Measurements from ENCODE around the gene KRTAP21-2. TPM values are rescaled to one million over a fixed set of nuclear protein-coding genes. Genes with fewer than 3 reads are reported as not detected.

The KRTAP21-2 gene
- total and polyA plus RNA-seq, 11 donors, result not detected

- TF ChIP-seq POLR2A (IDR thresholded peaks at IDR 0.05), result no peak
- TF ChIP-seq CTCF (IDR thresholded peaks at IDR 0.05), result no peak
- intact Hi-C loops (cut with DNase I), result no loop called here
- DNase-seq, result no peak
- H3K9me3 ChIP-seq, result peaks cover 0 to 13% (median 3%) of the 10 kb centered on the region in 12 donors
- no peaks in the 10 kb centered on the region for H3K36me3 ChIP-seq
- no peaks in the 10 kb centered on the region for H3K27me3 ChIP-seq
- no peak overlapping the region for H3K27ac ChIP-seq
- no peak for ATAC-seq
- H3K4me3 ChIP-seq, result no peak overlapping the region
- no peaks in the 10 kb centered on the region for H3K4me1 ChIP-seq
These were observed 39.6 kb downstream of the KRTAP21-2 start for GRCh38 chr21:30707409-30707808.

Other genes with a start within 250 kb of the KRTAP21-2 start
- gene KRTAP19-5, start 245.1 kb downstream of the KRTAP21-2 start, total RNA-seq, result not detected
- gene KRTAP19-5, start 245.1 kb downstream of the KRTAP21-2 start, polyA plus RNA-seq, result not detected
- not detected for gene KRTAP19-6, start 205.4 kb downstream of the KRTAP21-2 start, total RNA-seq
- not detected for gene KRTAP19-6, start 205.4 kb downstream of the KRTAP21-2 start, polyA plus RNA-seq
- not detected for gene KRTAP19-7, start 185.9 kb downstream of the KRTAP21-2 start, total RNA-seq
- gene KRTAP19-7, start 185.9 kb downstream of the KRTAP21-2 start, polyA plus RNA-seq, result not detected
- gene KRTAP22-2, start 156.9 kb downstream of the KRTAP21-2 start, total RNA-seq, result not detected
- not detected for gene KRTAP22-2, start 156.9 kb downstream of the KRTAP21-2 start, polyA plus RNA-seq
- not detected for gene KRTAP6-3, start 154.8 kb downstream of the KRTAP21-2 start, total RNA-seq
- not detected for gene KRTAP6-3, start 154.8 kb downstream of the KRTAP21-2 start, polyA plus RNA-seq
- not detected for gene KRTAP6-2, start 148.4 kb downstream of the KRTAP21-2 start, total RNA-seq
- not detected for gene KRTAP6-2, start 148.4 kb downstream of the KRTAP21-2 start, polyA plus RNA-seq
- gene KRTAP22-1, start 146.2 kb downstream of the KRTAP21-2 start, total RNA-seq, result not detected
- gene KRTAP22-1, start 146.2 kb downstream of the KRTAP21-2 start, polyA plus RNA-seq, result not detected
- gene KRTAP6-1, start 133.3 kb downstream of the KRTAP21-2 start, total RNA-seq, result not detected
- gene KRTAP6-1, start 133.3 kb downstream of the KRTAP21-2 start, polyA plus RNA-seq, result not detected
- not detected for gene KRTAP20-1, start 130.8 kb downstream of the KRTAP21-2 start, total RNA-seq
- gene KRTAP20-1, start 130.8 kb downstream of the KRTAP21-2 start, polyA plus RNA-seq, result not detected
- gene KRTAP20-4, start 126.6 kb downstream of the KRTAP21-2 start, total RNA-seq, result not detected
- gene KRTAP20-4, start 126.6 kb downstream of the KRTAP21-2 start, polyA plus RNA-seq, result not detected
- gene KRTAP20-2, start 112.1 kb downstream of the KRTAP21-2 start, total RNA-seq, result not detected
- not detected for gene KRTAP20-2, start 112.1 kb downstream of the KRTAP21-2 start, polyA plus RNA-seq
- not detected for gene KRTAP20-3, start 104.4 kb downstream of the KRTAP21-2 start, total RNA-seq
- gene KRTAP20-3, start 104.4 kb downstream of the KRTAP21-2 start, polyA plus RNA-seq, result not detected
- gene KRTAP21-3, start 28.5 kb downstream of the KRTAP21-2 start, total RNA-seq, result not detected
- not detected for gene KRTAP21-3, start 28.5 kb downstream of the KRTAP21-2 start, polyA plus RNA-seq
- gene KRTAP21-1, start 8.2 kb upstream of the KRTAP21-2 start, total RNA-seq, result not detected
- gene KRTAP21-1, start 8.2 kb upstream of the KRTAP21-2 start, polyA plus RNA-seq, result not detected
- not detected for gene KRTAP8-1, start 66.0 kb upstream of the KRTAP21-2 start, total RNA-seq
- gene KRTAP8-1, start 66.0 kb upstream of the KRTAP21-2 start, polyA plus RNA-seq, result not detected
- gene KRTAP7-1, start 82.5 kb upstream of the KRTAP21-2 start, total RNA-seq, result not detected
- gene KRTAP7-1, start 82.5 kb upstream of the KRTAP21-2 start, polyA plus RNA-seq, result not detected
- not detected for gene KRTAP11-1, start 134.3 kb upstream of the KRTAP21-2 start, total RNA-seq
- not detected for gene KRTAP11-1, start 134.3 kb upstream of the KRTAP21-2 start, polyA plus RNA-seq

Measured in heart left ventricle (tissue), 16 donors.